GM19467 (cell line): Measurements from ENCODE around the gene PIK3C2G.

ENCODE experiments used
- ATAC-seq: cut with Tn5 transposase; IDR thresholded peaks from one replicate; pipeline ENCODE4 v1.9.1; 2021; ENCODE audit warnings: mild to moderate bottlenecking, moderate library complexity; ENCODE audit not compliant: unreplicated experiment

PIK3C2G gene

GRCh38 chr12:18629445-18629844 is 368.1 kb downstream of the PIK3C2G start:
- no peak for ATAC-seq

- ATAC-seq, result no peak
Observed at GRCh38 chr12:18629916-18630315, 368.6 kb downstream of the PIK3C2G start.

DNA sequence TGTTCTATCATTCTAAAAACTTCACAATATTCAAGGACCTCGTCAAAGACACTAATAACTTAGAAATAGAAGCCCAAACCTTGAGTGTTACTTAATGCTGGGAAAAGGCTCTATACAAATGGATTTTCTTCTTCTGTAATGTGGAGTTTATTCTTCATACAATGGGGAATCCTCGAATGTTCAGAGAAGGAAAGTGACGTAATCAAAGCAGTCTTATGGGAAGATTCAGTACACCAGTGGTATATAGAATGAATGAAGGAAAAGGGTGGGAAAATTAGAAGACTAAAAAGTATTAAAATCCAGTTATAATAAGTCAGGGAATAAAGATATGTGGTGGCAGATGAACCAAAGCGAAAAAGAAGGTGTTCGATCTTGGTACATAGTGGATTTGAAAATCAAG is 370.0 kb downstream of the PIK3C2G start:
- ATAC-seq, result no peak

- ATAC-seq, result no peak
Observed at GRCh38 chr12:18632848-18633247, 371.5 kb downstream of the PIK3C2G start.

GRCh38 chr12:18634382-18634781 is 373.1 kb downstream of the PIK3C2G start:
- ATAC-seq, result no peak

GRCh38 chr12:18640321-18640955 is 379.1 kb downstream of the PIK3C2G start:
- no peak for ATAC-seq

DNA sequence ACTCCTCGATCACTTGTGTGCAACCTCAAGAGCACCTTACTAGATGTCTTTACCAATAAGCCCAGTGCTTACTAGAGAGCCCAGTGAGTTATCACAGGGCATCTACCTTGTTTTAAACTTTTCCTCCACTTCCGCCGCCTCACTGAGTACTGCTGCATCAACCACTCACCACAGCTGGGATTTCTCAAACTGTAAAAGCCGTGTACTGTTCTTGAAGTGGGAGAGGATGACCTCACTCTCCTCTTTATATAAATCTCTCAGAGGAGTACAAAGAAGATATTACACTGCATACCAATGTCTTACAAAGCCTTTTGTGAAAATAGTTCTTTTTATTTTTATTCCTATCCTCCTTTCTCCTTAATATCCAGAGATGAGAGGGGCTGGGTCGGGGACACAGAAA is 382.4 kb downstream of the PIK3C2G start:
- ATAC-seq, result no peak

DNA sequence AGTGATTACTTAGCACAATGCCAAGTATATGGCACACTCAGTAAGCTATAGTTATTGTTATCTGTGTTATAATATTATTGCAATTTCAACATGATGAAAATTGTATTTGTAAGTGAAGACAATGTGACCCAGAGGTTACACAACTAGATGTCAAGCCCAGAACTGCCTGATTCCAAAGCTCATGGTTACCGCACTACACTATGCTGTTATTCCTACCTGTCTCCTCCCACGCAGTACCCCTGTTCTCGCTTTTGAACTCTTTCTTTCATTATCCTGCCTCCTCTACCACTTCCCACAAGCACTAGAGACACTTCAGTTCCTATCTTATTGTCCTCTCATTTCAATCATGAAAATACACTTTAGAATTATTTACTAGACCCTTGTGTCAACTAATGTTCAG is 383.2 kb downstream of the PIK3C2G start:
- ATAC-seq, result no peak

- no peak for ATAC-seq
Observed at GRCh38 chr12:18646286-18646890, 385.1 kb downstream of the PIK3C2G start.

DNA sequence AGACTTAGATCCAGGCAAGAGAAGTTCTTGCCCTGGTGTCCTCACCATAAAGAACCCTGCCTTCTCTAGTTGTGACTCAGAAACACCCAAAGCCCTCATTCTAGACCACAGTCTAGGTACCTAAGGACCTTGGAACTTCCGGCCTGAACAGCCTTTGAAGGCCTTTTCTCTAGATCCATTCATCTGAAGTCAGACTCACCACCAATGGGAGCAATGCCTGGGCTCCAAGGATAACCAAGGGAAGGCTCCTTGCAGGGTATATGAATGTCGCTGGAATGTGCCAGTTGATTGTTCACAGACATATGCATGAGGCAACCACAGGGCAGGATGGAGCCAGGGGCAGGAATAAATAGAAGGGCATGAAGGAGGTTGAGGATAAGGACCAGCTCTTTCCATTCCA is 390.2 kb downstream of the PIK3C2G start:
- no peak for ATAC-seq

- no peak for ATAC-seq
Observed at GRCh38 chr12:18652596-18652995, 391.3 kb downstream of the PIK3C2G start.

GRCh38 chr12:18653465-18653864 is 392.1 kb downstream of the PIK3C2G start:
- ATAC-seq, result no peak

DNA sequence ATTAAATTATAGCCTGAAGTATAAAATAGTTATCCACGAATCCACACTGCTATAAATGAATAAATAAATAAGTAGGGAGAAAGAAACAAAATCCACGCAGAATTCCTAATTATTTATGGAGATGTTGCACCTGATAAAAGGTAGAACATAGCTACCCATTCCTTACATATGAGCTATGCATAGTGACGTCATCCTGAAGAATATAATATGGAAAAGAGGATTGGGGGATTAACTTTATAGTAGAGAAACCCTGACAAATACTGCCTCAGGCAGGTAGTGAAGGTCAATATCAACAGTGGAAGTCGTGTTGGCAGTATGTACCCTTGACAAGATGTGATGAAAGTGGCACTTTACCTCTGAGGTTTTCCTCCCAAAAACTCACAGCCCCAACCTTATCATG is 394.0 kb downstream of the PIK3C2G start:
- ATAC-seq, result no peak

DNA sequence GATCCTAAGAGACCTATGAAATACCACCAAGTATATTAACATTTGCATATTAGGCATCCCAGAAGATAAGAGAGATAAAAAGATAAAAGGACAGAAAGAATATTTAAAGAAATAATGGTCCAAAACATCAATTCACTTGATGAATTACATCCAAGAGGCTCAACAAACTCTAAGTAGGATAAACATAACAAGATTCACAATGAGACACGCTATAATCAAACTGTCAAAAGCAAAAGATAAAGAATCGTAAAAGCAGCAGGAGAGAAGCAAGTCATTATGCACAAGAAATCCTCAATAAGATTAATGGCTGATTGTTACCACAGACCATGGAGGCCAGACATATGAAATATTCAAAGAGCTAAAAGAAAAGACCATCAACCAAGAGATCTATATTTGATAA is 396.9 kb downstream of the PIK3C2G start:
- ATAC-seq, result no peak

DNA sequence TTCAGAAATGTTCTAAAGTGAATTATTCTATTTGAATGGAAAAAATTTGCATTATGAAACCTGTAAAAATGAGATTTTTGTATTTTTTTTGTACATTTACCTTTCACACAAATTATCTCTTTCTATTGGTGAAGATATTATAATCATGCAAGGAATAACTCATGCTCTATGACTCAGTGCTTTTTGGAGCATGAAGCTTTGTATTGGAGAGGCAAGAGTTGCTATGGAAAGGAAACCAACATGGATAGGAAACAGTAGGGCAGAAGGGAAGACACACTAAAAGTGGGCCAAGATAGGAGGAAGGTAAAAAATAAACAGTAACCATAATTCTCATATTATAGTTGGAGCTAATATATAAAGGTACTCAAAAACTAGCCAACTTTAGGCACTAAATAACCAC is 397.5 kb downstream of the PIK3C2G start:
- ATAC-seq, result no peak

DNA sequence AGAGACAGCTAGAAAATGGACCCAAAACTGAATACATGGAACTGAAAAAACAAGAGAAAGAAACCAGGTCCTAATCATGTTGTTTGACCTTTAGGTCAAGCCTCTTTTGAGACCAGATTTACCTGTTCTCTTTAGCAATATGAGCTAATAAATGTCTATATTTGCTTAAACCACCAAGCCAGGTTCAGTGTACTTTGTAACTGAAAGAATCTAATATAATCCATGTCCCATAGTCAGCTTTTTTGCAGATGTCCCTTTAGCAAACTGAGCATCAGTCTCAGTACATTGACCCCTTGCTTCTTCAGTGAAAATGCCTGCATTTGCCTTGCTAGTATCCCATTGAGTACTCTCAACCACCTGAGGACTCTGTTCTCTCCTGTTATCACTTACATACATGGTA is 414.8 kb downstream of the PIK3C2G start:
- ATAC-seq, result no peak

GRCh38 chr12:18676996-18677588 is 415.8 kb downstream of the PIK3C2G start:
- no peak for ATAC-seq

- ATAC-seq, result no peak
Observed at GRCh38 chr12:18681818-18682217, 420.5 kb downstream of the PIK3C2G start.

DNA sequence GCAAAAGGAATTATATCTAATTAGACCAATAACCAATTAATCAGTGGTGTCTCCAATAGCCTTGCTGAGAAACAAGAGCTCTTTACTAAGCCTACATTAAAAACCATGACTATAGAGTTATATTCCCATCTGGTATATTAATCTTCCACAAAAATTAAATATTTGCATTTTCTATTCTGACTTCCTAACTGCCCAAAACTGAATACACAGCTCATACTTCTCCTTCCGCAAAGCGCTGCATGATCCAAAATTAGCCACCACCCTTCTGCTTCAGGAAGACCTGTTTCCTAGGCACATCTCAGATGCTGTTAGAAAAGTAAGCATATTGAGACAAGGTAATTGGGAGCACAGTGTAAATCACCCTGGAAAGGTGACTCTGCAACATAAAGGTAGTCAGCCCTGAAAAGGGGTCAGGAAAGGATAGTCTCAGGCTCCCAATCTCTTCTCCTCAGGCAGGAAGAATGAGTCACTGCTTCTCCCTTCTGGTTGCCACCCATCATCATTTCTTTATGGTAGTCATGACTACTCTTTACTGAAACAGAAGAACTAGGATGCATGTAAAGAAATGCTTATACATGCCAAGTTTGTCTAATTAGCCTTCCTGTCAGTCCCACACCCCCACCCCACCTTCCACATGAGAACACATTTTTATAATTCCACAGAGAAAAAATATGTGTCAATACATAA is 422.2 kb downstream of the PIK3C2G start:
- ATAC-seq, result no peak

DNA sequence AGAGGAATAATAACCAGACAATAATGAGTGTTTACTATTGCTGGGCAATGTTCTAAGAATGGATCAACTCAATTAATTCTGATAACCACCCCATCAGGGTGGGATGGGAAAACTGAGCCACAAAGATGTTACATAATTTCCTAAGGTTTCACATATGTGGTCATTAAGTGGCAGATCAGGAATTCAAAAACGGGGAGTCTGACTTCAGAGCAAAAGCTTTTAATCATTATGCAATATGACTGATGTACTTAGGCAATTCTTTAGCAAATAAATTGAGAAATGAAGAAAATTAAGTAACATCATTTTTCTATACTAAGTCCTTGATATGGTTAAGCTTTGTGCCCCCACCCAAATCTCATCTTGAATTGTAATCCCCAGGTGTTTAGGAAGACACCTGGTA is 423.1 kb downstream of the PIK3C2G start:
- no peak for ATAC-seq

DNA sequence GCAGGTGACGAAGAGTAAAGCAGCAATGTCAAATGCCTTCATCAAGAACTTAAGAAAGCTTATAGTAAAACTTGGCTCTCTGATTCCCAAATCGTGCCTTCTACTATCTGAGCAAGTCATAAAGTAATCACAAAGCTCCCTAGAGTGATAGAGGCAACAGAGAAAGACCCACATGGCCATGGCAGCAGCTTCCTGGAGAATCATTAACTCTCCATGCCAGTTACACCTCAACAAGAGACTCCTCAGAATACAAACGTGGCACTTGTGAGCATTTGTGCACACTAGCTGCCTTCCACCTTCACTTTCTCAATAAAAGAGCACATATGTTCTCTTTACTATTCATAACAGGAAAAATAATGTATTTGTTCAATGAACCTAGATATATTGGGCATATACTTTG is 428.5 kb downstream of the PIK3C2G start:
- ATAC-seq, result no peak

DNA sequence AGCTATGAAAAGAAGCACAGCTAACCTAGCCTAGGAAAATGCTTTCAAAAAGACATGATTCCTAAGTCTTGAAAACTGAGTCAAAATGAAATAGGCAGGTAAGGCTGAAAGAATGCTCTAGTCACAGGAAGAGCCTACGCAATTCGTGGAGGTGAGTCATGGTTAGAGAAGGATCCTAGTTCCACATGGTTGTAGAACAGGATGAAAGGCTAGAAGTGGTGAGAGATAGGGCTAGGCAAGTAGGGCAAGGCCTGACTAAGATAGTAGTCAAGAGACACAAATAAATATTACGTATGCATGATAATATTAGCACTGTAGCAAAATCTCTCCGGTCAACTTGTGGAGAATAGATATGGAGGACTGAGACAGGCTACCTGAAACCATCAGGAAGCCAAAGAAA is 429.3 kb downstream of the PIK3C2G start:
- no peak for ATAC-seq
